IMR-90 (cell line): ENCODE measurements around the gene UBASH3A. TPM values are rescaled to one million over a fixed set of nuclear protein-coding genes. Genes with fewer than 3 reads are reported as not detected.

Source experiments
- ATAC-seq: fragments of 200-7000 bp; cut with Tn5 transposase; 2 replicates; pipeline ENCODE4 v1.9.1; 2020; ENCODE audit warnings: low read depth, mild to moderate bottlenecking, moderate library complexity
- BruUV-seq: library from RNA; stranded (reverse); fragments of 400-500 nt; replicated peaks from 2 replicates; lab custom pipeline; 2021; lab: Mats Ljungman, UMichigan
- CTCF ChIA-PET: fragments of 300-600 bp; formaldehyde crosslinking; extraction: SDS; loops from one replicate; lab custom pipeline; 2021; ENCODE audit warnings: antibody characterized with exemption; lab: Yijun Ruan, JAX
- POLR2A ChIA-PET: fragments of 300-600 bp; sonication (Branson Sonifier 250); formaldehyde crosslinking; loops from one replicate; lab custom pipeline; 2022; ENCODE audit warnings: antibody characterized with exemption; ENCODE audit not compliant: unreplicated experiment; lab: Charles Lee
- DNase-seq: peaks from one replicate; pipeline ENCODE4 v3.0.0; 2013
- H2AFZ ChIP-seq: replicated peaks from 2 replicates; pipeline ENCODE3; 2013; ENCODE audit warnings: low read length, mild to moderate bottlenecking; ENCODE audit not compliant: poor library complexity
- H2AK5ac ChIP-seq: 2 replicates; pipeline ENCODE4 v1.6.1; 2013; ENCODE audit warnings: low read depth, low read length, inconsistent platforms
- H2AK9ac ChIP-seq: replicated peaks from 2 replicates; pipeline ENCODE3; 2013; ENCODE audit warnings: mild to moderate bottlenecking, low read depth, low read length, moderate library complexity; ENCODE audit not compliant: poor library complexity
- H2BK120ac ChIP-seq: 2 replicates; pipeline ENCODE4 v1.6.1; 2013; ENCODE audit warnings: low read depth, low read length, inconsistent platforms
- H2BK15ac ChIP-seq: 3 replicates; pipeline ENCODE4 v1.6.1; 2013; ENCODE audit warnings: low read depth, low read length, inconsistent platforms
- H2BK20ac ChIP-seq: 2 replicates; pipeline ENCODE4 v1.6.1; 2013; ENCODE audit warnings: low read depth, mild to moderate bottlenecking, inconsistent platforms, low read length, moderate library complexity
- H2BK5ac ChIP-seq: 2 replicates; pipeline ENCODE4 v1.6.1; 2013; ENCODE audit warnings: mild to moderate bottlenecking, low read depth, low read length, inconsistent platforms; ENCODE audit not compliant: poor library complexity, severe bottlenecking
- H3K14ac ChIP-seq: replicated peaks from 2 replicates; pipeline ENCODE4 v1.6.1; 2013; ENCODE audit warnings: low read depth, low read length, inconsistent platforms
- H3K18ac ChIP-seq: 2 replicates; pipeline ENCODE4 v1.6.1; 2013; ENCODE audit warnings: low read depth, low read length, control low read depth
- H3K23ac ChIP-seq: 2 replicates; pipeline ENCODE4 v1.6.1; 2013; ENCODE audit warnings: low read depth, low read length, inconsistent platforms
- H3K27ac ChIP-seq: 2 replicates; pipeline ENCODE4 v1.5.1; 2013; ENCODE audit warnings: mild to moderate bottlenecking, control low read depth, low read length; ENCODE audit not compliant: insufficient read depth
- H3K27me3 ChIP-seq: 2 replicates; pipeline ENCODE4 v1.6.1; 2013; ENCODE audit warnings: low read length; ENCODE audit not compliant: control insufficient read depth, insufficient read depth
- H3K36me3 ChIP-seq: 2 replicates; pipeline ENCODE4 v1.6.1; 2013; ENCODE audit warnings: low read length, mixed read lengths; ENCODE audit not compliant: control insufficient read depth, insufficient read depth
- H3K4ac ChIP-seq: 2 replicates; pipeline ENCODE4 v1.6.1; 2013; ENCODE audit warnings: low read depth, low read length, inconsistent platforms
- H3K4me1 ChIP-seq: 2 replicates; pipeline ENCODE4 v1.6.1; 2013; ENCODE audit warnings: low read length, mixed read lengths; ENCODE audit not compliant: control insufficient read depth, insufficient read depth
- H3K4me2 ChIP-seq: 2 replicates; pipeline ENCODE4 v1.6.1; 2013; ENCODE audit warnings: low read depth, mild to moderate bottlenecking, control low read depth, low read length, moderate library complexity
- H3K4me3 ChIP-seq: 2 replicates; pipeline ENCODE4 v1.5.1; 2013; ENCODE audit warnings: low read depth, mild to moderate bottlenecking, control low read depth, low read length, moderate library complexity; ENCODE audit not compliant: insufficient read depth
- H3K56ac ChIP-seq: 2 replicates; pipeline ENCODE4 v1.6.1; 2013; ENCODE audit warnings: low read length, inconsistent platforms; ENCODE audit not compliant: insufficient read depth; ENCODE audit errors: extremely low read depth
- H3K79me1 ChIP-seq, 2 experiments: 2 replicates each; pipeline ENCODE4 v1.6.1; 2013; ENCODE audit warnings: low read length in 2 of 2, inconsistent platforms in 1 of 2, low read depth in 1 of 2
- H3K9ac ChIP-seq: 2 replicates; pipeline ENCODE4 v1.6.1; 2013; ENCODE audit warnings: low read depth, low read length, control low read depth
- H3K9me1 ChIP-seq: 2 replicates; pipeline ENCODE4 v1.6.1; 2013; ENCODE audit warnings: low read length, inconsistent platforms; ENCODE audit not compliant: insufficient read depth
- H3K9me3 ChIP-seq: 2 replicates; pipeline ENCODE4 v1.6.1; 2013; ENCODE audit warnings: low read length; ENCODE audit not compliant: control insufficient read depth, insufficient read depth
- H4K20me1 ChIP-seq: 2 replicates; pipeline ENCODE4 v1.6.1; 2013; ENCODE audit warnings: low read length, inconsistent platforms; ENCODE audit not compliant: insufficient read depth
- H4K5ac ChIP-seq: 2 replicates; pipeline ENCODE4 v1.6.1; 2013; ENCODE audit warnings: mild to moderate bottlenecking, low read depth, low read length, control low read depth
- H4K8ac ChIP-seq, 2 experiments: 2 replicates each; pipeline ENCODE4 v1.6.1; 2013; ENCODE audit warnings: low read depth in 2 of 2, low read length in 2 of 2, control low read depth in 1 of 2, inconsistent platforms in 1 of 2
- H4K91ac ChIP-seq: 2 replicates; pipeline ENCODE4 v1.6.1; 2013; ENCODE audit warnings: low read depth, low read length, inconsistent platforms; ENCODE audit not compliant: insufficient read depth
- BHLHE40 ChIP-seq: fragments of 150-350 bp; IDR thresholded peaks from 2 replicates; pipeline ENCODE4 v1.6.1; 2016; ENCODE audit warnings: mild to moderate bottlenecking, low read depth, low read length
- CEBPB ChIP-seq: IDR thresholded peaks from 2 replicates; pipeline ENCODE4 v1.6.1; 2012; ENCODE audit warnings: low read depth, low read length, improper control_type of control experiment
- WGBS, 2 experiments: methylation state at CpG; one replicate each; pipeline versions ENCODE4 v1.1.5 to v1.1.7; 2013; ENCODE audit warnings: missing lambda C conversion rate in 2 of 2; ENCODE audit not compliant: insufficient read length in 1 of 2; ENCODE audit errors: extremely low coverage in 2 of 2; 5-methylcytosine and 5-hydroxymethylcytosine counted together
- dilution Hi-C: fragments of 300-500 bp; cut with HindIII; formaldehyde crosslinking; loops from one replicate; pipeline ENCODE4 v1.14.3; 2018; ENCODE audit warnings: low sequenced_read_pairs; ENCODE audit not compliant: unreplicated experiment
- in situ Hi-C: fragments of 300-500 bp; cut with MboI; formaldehyde crosslinking; loops from 3 replicates; pipeline ENCODE4 v1.14.3; 2019; ENCODE audit warnings: low sequenced_read_pairs, inconsistent platforms, mixed read lengths
- intact Hi-C: fragments of 100-400 bp; cut with micrococcal nuclease; formaldehyde crosslinking; loops from 2 replicates; pipeline ENCODE4 v1.10.0; 2022
- polyA plus RNA-seq, 3 experiments: library from polyadenylated mRNA; depleted of rRNA; stranded (reverse); fragments of >200 nt; gene quantifications; 2 replicates each; pipeline ENCODE4 v1.2.3, GENCODE V29; 2012; ENCODE audit warnings: low replicate concordance in 1 of 3
- total RNA-seq: library from RNA; depleted of rRNA; stranded (reverse); fragments of >200 nt; gene quantifications from 2 replicates; pipeline ENCODE4 v1.2.3, GENCODE V29; 2012

The UBASH3A gene
- total and polyA plus RNA-seq, 2 of the 4 experiments (the other 2 are of a cell fraction) = not detected

- no peak overlapping the region for H3K56ac ChIP-seq
- H3K23ac ChIP-seq = no peak overlapping the region
- H4K8ac ChIP-seq = no peak overlapping the region
- H4K91ac ChIP-seq = no peak overlapping the region
- H3K36me3 ChIP-seq = no peaks in the 10 kb centered on the region
- H3K4me1 ChIP-seq = no peaks in the 10 kb centered on the region
- H3K79me1 ChIP-seq = no peaks in the 10 kb centered on the region
- POLR2A ChIA-PET = no interaction called here
- in situ Hi-C loops (no loop called here), intact Hi-C loops (no loop called here), dilution Hi-C loops (no loop called here)
- H4K20me1 ChIP-seq = no peaks in the 10 kb centered on the region
- no TSS peak for BruUV-seq
- no peak overlapping the region for H3K18ac ChIP-seq
- H3K4ac ChIP-seq = no peak overlapping the region
- CTCF ChIA-PET = no interaction called here
- H3K14ac ChIP-seq = no peak overlapping the region
- no peak overlapping the region for H2BK15ac ChIP-seq
- H2AK9ac ChIP-seq = no peak overlapping the region
- H3K4me3 ChIP-seq = no peak overlapping the region
- H3K9me1 ChIP-seq = no peaks in the 10 kb centered on the region
- no peak overlapping the region for H2BK20ac ChIP-seq
- no CpG with 5 or more reads among the region's 3 CpGs for WGBS, 2 experiments
- no peak overlapping the region for H2BK5ac ChIP-seq
- DNase-seq (no peak), ATAC-seq (no peak)
- no peak overlapping the region for H3K4me2 ChIP-seq
- TF ChIP-seq CEBPB (peak; percentile 54; the same call in 1 of the 2 replicates), BHLHE40 (no peak)
- no peak overlapping the region for H3K27ac ChIP-seq
- H2AK5ac ChIP-seq = no peak overlapping the region
- H3K9ac ChIP-seq = no peak overlapping the region
- H2AFZ ChIP-seq = no peak overlapping the region
- H3K27me3 ChIP-seq = peaks cover 7% of the 10 kb centered on the region
- no peak overlapping the region for H4K5ac ChIP-seq
- H3K9me3 ChIP-seq = no peaks in the 10 kb centered on the region
- H2BK120ac ChIP-seq = no peak overlapping the region
Observed at GRCh38 chr21:42401154-42401553, 2.5 kb upstream of the UBASH3A start.
